K562 (cell line): ENCODE results near the gene ACAD8.

Source experiments
- CBX2 ChIP-seq: fragments of 200-600 bp; sonication (generic); IDR thresholded peaks from one replicate; pipeline ENCODE4 v1.6.1; 2012; ENCODE audit warnings: mild to moderate bottlenecking, low read length, inconsistent platforms; ENCODE audit not compliant: insufficient read depth, poor library complexity, severe bottlenecking
- ESRRA ChIP-seq: fragments of 450-650 bp; IDR thresholded peaks from 2 replicates; pipeline ENCODE4 v1.6.1; 2014; ENCODE audit warnings: low read depth, mild to moderate bottlenecking, moderate library complexity, borderline replicate concordance
- MCM2 ChIP-seq: fragments of 450-650 bp; IDR thresholded peaks from 2 replicates; pipeline ENCODE4 v1.6.1; 2017; ENCODE audit warnings: low read depth, mild to moderate bottlenecking
- NRF1 ChIP-seq, 2 experiments: fragments of 450-650 bp; IDR thresholded peaks in 1 of 2; conservative IDR thresholded peaks in 1 of 2; 2 replicates each; pipeline ENCODE4 v1.6.1; 2014; ENCODE audit warnings: mild to moderate bottlenecking in 2 of 2
- TCF7 ChIP-seq: sonication (generic); IDR thresholded peaks from 2 replicates; pipeline ENCODE4 v1.6.1; 2016; ENCODE audit warnings: antibody characterized with exemption, borderline replicate concordance

DNA sequence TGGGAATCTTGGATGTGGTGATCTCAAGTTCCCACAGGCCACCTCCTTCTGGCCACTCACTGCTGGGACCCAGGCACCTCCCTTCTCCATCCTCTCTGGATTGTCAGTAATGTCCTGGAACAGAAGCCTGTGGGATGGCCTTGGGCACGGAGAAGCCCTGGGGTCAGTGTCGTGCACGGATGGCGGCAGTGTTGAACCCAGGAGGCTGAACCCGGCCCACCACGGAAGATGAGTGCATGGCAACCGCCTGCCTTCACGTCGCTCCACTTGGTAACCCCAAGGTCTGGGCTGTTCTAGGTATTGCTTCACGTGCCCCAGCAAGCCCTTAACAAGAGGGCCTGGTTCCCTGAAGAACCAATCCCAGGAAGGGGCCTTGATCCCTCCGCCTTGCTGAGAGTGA lies 7.3 kb upstream of the ACAD8 start:
- TF ChIP-seq CBX2 (no peak), MCM2 (no peak), TCF7 (no peak), ESRRA (no peak), NRF1 (conservative IDR thresholded peaks at IDR 0.05 in 1 of 2, IDR thresholded peaks at IDR 0.05 in 1 of 2) (no peak)
